ENCODE measurements around the gene DIS3L2.

Gene DIS3L2

DNA sequence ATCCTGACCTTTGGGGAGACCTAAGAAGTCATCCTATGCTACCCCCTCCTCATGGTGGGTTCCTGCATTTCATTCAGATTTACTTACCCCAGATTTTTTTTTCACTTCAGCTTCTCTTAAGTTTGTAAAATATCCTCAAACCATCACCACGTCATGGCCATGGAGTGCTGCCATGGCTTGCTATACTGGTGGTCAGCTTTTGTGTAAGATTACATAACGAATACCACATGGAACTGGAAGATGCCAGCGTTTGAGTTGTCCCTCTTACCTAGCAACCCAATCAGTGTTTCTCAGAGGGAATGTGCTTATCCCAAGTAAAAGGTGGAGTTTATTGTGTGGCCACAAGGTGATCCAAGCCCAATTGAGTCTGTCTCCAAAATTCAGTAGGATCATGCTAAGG lies 268.4 kb downstream of the DIS3L2 start:
- no peak for TF ChIP-seq CTCF (IDR thresholded peaks at IDR 0.05; ENCODE audit: low read depth, low read length)

DNA sequence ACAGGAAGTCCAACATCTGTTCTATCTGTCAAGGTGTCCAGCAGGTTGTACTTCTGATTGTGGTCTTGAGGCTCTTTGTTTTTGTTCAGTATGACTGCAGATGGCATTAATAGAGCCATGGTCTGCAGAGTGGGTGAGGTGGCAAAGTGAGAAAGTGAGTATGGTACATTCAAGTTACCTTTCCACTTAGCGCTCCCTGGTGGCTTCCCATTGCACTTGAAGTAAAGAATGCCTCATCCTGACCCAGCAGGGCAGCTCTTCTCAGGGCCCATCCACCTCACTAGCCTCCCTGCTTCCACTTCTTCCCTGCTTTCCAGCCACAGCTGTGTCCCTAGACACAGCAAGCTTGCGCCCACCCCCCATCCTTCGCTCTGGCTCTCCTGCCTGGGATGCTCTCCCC lies 269.0 kb downstream of the DIS3L2 start:
- DNase-seq (ENCODE audit: extremely low read depth, low read depth): no peak

More for the DNA sequence above, 268.4 kb downstream of the DIS3L2 start:
- DNase-seq (ENCODE audit: extremely low read depth, low read depth): peak; percentile 43

GRCh38 chr2:232231554-232231953 lies 270.0 kb downstream of the DIS3L2 start:
- no peak for DNase-seq (ENCODE audit: extremely low read depth, low read depth)
- TF ChIP-seq CTCF (IDR thresholded peaks at IDR 0.05; ENCODE audit: low read depth, low read length): no peak

More for the DNA sequence above, 269.0 kb downstream of the DIS3L2 start:
- TF ChIP-seq CTCF (IDR thresholded peaks at IDR 0.05; ENCODE audit: low read depth, low read length): no peak

DNA sequence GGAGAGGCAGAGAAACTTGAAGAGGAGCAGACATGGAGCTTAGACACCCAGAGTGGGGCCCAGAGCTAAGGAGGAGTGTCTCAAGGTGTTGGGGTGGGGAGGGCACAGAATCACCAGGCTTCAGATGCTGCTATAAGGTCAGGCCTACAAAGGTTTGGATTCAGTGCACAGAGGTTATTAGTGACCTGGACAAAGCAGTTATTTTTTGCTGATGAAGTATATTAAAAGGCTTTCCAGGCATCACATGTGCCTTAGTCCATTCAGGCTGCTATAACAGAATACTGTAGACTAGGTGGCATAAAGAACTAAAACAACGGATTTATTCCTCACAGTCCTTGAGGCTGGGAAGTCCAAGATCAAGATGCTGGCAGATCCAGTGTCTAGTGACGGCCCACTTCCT lies 271.4 kb downstream of the DIS3L2 start:
- TF ChIP-seq CTCF (IDR thresholded peaks at IDR 0.05; ENCODE audit: low read depth, low read length): no peak
- DNase-seq (ENCODE audit: extremely low read depth, low read depth): no peak

- no peak for TF ChIP-seq CTCF (IDR thresholded peaks at IDR 0.05; ENCODE audit: low read depth, low read length)
- no peak for DNase-seq (ENCODE audit: extremely low read depth, low read depth)
These were observed 273.6 kb downstream of the DIS3L2 start for GRCh38 chr2:232234922-232235615.

GRCh38 chr2:232235716-232236115 lies 274.2 kb downstream of the DIS3L2 start:
- no peak for TF ChIP-seq CTCF (IDR thresholded peaks at IDR 0.05; ENCODE audit: low read depth, low read length)
- no peak for DNase-seq (ENCODE audit: extremely low read depth, low read depth)

- DNase-seq (ENCODE audit: extremely low read depth, low read depth): no peak
- TF ChIP-seq CTCF (IDR thresholded peaks at IDR 0.05; ENCODE audit: low read depth, low read length): no peak
These were observed 274.7 kb downstream of the DIS3L2 start for GRCh38 chr2:232236200-232236599.

All from AG09319 (cell line).